Measurements from ENCODE around the gene MPHOSPH9. TPM values are rescaled to one million over a fixed set of nuclear protein-coding genes. Genes with fewer than 3 reads are reported as not detected.

The MPHOSPH9 gene
- total RNA-seq, 1 donor from 2014 or later, result 79.8 TPM

DNA sequence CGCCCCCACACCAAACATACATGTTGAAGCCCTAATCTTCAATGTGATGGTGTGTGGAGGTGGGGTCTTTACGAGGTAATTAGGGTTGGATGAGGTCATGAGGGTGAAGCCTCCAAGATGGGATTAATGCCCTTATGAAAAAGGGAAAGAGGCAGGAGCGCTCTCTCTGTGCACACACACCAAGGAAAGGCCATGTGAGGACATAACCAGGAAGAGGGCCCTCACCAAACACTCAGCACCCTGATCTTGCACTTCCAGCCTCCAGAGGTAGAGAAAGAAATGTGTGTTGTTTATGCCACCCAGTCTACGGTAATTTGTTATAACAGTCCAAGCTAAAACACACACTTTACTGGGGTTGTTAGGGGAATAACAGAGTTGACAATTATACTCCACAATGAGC, 67.4 kb downstream of the MPHOSPH9 start:
- TF ChIP-seq, protein P1, sequence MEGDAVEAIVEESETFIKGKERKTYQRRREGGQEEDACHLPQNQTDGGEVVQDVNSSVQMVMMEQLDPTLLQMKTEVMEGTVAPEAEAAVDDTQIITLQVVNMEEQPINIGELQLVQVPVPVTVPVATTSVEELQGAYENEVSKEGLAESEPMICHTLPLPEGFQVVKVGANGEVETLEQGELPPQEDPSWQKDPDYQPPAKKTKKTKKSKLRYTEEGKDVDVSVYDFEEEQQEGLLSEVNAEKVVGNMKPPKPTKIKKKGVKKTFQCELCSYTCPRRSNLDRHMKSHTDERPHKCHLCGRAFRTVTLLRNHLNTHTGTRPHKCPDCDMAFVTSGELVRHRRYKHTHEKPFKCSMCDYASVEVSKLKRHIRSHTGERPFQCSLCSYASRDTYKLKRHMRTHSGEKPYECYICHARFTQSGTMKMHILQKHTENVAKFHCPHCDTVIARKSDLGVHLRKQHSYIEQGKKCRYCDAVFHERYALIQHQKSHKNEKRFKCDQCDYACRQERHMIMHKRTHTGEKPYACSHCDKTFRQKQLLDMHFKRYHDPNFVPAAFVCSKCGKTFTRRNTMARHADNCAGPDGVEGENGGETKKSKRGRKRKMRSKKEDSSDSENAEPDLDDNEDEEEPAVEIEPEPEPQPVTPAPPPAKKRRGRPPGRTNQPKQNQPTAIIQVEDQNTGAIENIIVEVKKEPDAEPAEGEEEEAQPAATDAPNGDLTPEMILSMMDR (conservative IDR thresholded peaks at IDR 0.05), result no peak
- Mint-ChIP-seq H3K27me3 (ENCODE audit: low read depth) (no peaks in the 10 kb centered on the region), H3K9me3 (no peaks in the 10 kb centered on the region), H3K4me1 (no peaks in the 10 kb centered on the region), H3K4me3 (no peak overlapping the region), H3K36me3 (ENCODE audit: low read depth) (peaks cover under 1% of the 10 kb centered on the region), H3K27ac (ENCODE audit: unreplicated experiment) (no peak overlapping the region)
- no peak for DNase-seq (ENCODE audit: low read depth, low spot score)

DNA sequence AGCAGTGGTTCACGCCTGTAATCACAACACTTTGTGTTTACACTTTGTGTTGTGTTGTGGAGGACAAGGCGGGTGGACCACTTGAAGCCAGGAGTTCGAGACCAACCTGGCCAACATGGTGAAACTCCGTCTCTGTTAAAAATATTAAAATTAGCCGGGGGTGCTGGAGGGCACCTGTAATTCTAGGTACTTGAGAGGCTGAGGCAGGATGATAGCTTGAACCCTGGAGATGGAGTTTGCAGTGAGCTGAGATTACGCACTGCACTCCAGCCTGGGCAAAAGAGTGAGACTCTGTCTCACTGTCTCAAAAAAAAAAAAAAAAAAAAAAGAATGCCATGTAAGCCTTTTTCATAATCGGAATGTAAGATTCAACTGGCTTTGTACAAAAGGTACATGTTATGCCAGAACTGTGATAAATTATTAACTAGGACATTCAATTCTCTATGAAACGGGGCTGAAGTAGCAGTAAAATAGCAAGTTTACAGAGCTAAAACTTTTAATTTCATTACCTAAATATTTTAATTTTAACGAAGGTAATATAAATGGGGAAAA, 68.2 kb downstream of the MPHOSPH9 start:
- H3K4me3 Mint-ChIP-seq, result no peak overlapping the region
- no peaks in the 10 kb centered on the region for H3K9me3 Mint-ChIP-seq
- H3K4me1 Mint-ChIP-seq, result no peaks in the 10 kb centered on the region
- no peak for DNase-seq (ENCODE audit: low read depth, low spot score)
- TF ChIP-seq, protein P1 (conservative IDR thresholded peaks at IDR 0.05), result no peak
- no peaks in the 10 kb centered on the region for H3K36me3 Mint-ChIP-seq (ENCODE audit: low read depth)
- no peaks in the 10 kb centered on the region for H3K27me3 Mint-ChIP-seq (ENCODE audit: low read depth)
- H3K27ac Mint-ChIP-seq (ENCODE audit: unreplicated experiment), result no peak overlapping the region

DNA sequence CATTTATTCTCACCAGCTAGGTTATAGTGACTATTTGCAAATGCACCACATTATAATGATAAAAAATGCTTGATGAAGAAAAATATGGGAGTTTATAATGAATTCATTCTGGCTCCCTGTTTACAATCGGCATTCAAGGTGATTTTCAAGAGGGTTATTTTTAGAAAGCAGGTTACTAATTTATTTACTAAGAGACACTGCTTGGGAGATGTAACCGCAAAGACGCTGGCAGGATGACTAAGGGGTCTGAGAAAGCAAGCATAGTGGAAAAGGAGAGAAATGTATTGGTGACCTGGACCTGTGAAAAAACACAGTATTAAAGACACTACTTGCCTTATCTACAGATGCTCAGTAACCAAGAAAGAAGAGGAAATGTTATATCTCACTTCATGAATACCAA, 68.7 kb downstream of the MPHOSPH9 start:
- no peaks in the 10 kb centered on the region for H3K4me1 Mint-ChIP-seq
- H3K4me3 Mint-ChIP-seq, result no peak overlapping the region
- no peak for DNase-seq (ENCODE audit: low read depth, low spot score)
- H3K9me3 Mint-ChIP-seq, result no peaks in the 10 kb centered on the region
- TF ChIP-seq, protein P1 (conservative IDR thresholded peaks at IDR 0.05), result no peak
- H3K27me3 Mint-ChIP-seq (ENCODE audit: low read depth), result no peaks in the 10 kb centered on the region
- no peak overlapping the region for H3K27ac Mint-ChIP-seq (ENCODE audit: unreplicated experiment)
- no peaks in the 10 kb centered on the region for H3K36me3 Mint-ChIP-seq (ENCODE audit: low read depth)

DNA sequence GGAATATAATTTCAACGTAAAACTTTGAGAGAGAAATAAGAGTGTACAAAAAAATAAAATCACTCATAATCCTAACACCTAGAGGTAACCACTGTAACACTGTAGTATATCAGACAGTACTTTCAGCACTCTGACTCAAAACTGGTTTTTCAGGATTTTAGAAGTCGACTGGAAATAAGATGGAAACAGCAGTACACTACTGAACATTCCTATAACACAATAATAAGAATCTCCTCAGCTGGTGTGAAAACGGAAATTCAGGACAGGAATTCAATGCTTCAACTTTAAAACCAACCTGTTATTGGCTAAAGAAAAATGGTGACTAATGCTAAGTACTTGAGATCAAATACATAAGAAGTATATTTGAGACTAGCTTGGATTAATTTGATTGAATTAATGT, 69.7 kb downstream of the MPHOSPH9 start:
- Mint-ChIP-seq H3K27ac (ENCODE audit: unreplicated experiment) (no peak overlapping the region), H3K9me3 (no peaks in the 10 kb centered on the region), H3K4me1 (no peaks in the 10 kb centered on the region), H3K27me3 (ENCODE audit: low read depth) (no peaks in the 10 kb centered on the region), H3K4me3 (no peak overlapping the region), H3K36me3 (ENCODE audit: low read depth) (no peaks in the 10 kb centered on the region)
- DNase-seq (ENCODE audit: low read depth, low spot score), result no peak
- TF ChIP-seq, protein P1 (conservative IDR thresholded peaks at IDR 0.05), result no peak

DNA sequence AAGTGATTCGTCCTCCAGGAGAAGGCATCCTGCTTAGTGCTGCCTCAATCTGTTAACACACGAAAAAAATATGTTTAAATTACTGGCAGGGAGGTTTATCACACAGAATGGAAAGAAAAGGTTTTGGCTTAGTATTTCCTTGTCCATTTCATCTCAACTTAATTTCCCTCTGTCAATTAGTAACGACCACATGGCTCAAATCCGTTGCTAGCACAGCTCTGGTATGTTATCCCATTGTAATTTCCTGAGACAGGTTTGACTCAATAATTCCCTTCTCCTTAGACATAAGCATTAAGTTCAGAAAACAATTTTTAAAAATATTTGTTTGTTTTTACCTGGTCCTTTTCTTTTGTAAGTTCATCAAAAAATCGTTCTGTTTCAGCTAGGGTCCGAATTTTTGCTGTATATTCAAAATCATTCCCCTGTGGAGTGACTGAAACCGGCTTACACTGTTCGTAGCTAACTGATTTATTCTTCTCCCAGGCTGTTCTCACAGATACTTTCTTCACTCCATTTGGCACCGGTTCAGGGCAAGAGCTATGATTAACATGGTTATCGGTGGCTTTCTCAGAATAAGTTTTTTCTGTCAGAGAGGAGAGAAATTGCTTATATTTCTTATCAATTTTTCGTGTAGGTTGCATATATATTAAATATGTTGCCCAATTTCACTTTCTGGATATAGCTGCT, 72.0 kb downstream of the MPHOSPH9 start:
- no peak overlapping the region for H3K27ac Mint-ChIP-seq (ENCODE audit: unreplicated experiment)
- TF ChIP-seq, protein P1 (conservative IDR thresholded peaks at IDR 0.05), result no peak
- DNase-seq (ENCODE audit: low read depth, low spot score), result no peak
- no peaks in the 10 kb centered on the region for H3K27me3 Mint-ChIP-seq (ENCODE audit: low read depth)
- H3K4me1 Mint-ChIP-seq, result no peaks in the 10 kb centered on the region
- H3K4me3 Mint-ChIP-seq, result no peak overlapping the region
- no peaks in the 10 kb centered on the region for H3K9me3 Mint-ChIP-seq
- no peaks in the 10 kb centered on the region for H3K36me3 Mint-ChIP-seq (ENCODE audit: low read depth)
